Mesothelial cell of epicardium (in vitro differentiated cells): Measurements from ENCODE around the gene P2RY14. TPM values are rescaled to one million over a fixed set of nuclear protein-coding genes. Genes with fewer than 3 reads are reported as not detected.
A peak's percentile ranks its signal among the peaks of the same experiment; 100 is the strongest.

ENCODE experiments used
- DNase-seq, 2 experiments: peaks; one replicate each; pipeline ENCODE4 v3.0.0; 2021; ENCODE audit warnings: low spot score in 2 of 2; ENCODE audit not compliant: unreplicated experiment in 2 of 2
- H3K27ac Mint-ChIP-seq: 2 replicates; pipeline ENCODE4 v1.8.0; 2021; ENCODE audit warnings: mixed read lengths
- H3K27me3 Mint-ChIP-seq: 2 replicates; pipeline ENCODE4 v1.8.0; 2021; ENCODE audit warnings: low read depth, mixed read lengths
- H3K36me3 Mint-ChIP-seq: 2 replicates; pipeline ENCODE4 v1.8.0; 2021; ENCODE audit warnings: mixed read lengths
- H3K4me1 Mint-ChIP-seq: 2 replicates; pipeline ENCODE4 v1.8.0; 2021; ENCODE audit warnings: mixed read lengths
- H3K4me3 Mint-ChIP-seq: 2 replicates; pipeline ENCODE4 v1.8.0; 2021; ENCODE audit warnings: mild to moderate bottlenecking, moderate library complexity, mixed read lengths
- H3K9me3 Mint-ChIP-seq: 2 replicates; pipeline ENCODE4 v1.8.0; 2021; ENCODE audit warnings: mixed read lengths
- total RNA-seq: library from RNA; stranded (reverse); gene quantifications from 3 replicates; pipeline ENCODE4 v1.2.1, GENCODE V29; 2021
- TF ChIP-seq, protein P1 (sequence below): fragments of 200-600 bp; sonication (generic); IDR thresholded peaks from one replicate; pipeline ENCODE4 v1.5.0; 2021; ENCODE audit warnings: antibody characterized with exemption; ENCODE audit not compliant: unreplicated experiment

P2RY14 gene
- total RNA-seq, 1 donor from 2014 or later: not detected

DNA sequence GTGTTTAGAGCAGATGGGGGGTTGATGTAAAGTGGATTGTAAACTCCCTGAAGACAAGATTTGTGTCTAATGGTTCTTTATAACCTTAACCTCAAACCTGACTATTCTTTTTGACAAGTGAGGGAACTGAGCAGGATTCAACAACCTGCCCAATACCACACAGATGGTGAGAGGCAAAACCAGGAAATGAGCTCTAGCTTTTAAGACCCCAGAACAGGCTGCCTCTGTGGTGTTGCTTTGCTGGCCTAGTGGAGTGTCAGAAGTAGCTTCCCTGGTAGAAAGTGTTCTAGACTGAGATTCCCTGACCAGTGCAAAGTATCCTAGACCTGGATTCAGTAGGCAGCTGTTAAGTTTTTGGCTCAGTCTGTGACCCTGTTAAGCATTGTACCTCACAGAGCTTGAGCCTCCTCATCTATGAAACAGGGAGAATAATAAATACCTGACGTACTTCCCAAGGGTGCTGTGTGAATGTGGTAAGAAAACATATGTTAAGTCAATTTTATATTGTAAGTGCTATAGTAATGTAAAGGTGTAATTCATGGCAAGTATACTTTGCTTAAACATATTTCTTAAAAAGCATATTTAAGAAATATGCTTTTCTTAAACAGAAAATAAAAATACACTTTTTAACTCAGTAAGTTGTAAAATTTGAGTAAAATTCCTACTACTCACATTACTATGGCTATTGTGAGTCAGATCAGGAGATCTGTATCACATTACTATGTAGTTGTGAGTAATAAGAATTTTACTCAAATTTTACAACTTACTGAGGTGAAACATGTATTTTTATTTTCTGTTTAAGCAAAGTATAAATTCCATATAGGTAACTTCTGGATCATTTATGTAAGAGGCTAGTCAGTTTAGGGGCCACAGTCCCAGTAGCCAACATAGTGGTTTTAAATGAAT lies 29.5 kb upstream of the P2RY14 start:
- no peaks in the 10 kb centered on the region for H3K27me3 Mint-ChIP-seq
- H3K36me3 Mint-ChIP-seq: no peaks in the 10 kb centered on the region
- H3K4me1 Mint-ChIP-seq: peaks cover 35% of the 10 kb centered on the region
- no peak overlapping the region for H3K27ac Mint-ChIP-seq
- H3K4me3 Mint-ChIP-seq: no peak overlapping the region
- no peaks in the 10 kb centered on the region for H3K9me3 Mint-ChIP-seq
- TF ChIP-seq, protein P1, sequence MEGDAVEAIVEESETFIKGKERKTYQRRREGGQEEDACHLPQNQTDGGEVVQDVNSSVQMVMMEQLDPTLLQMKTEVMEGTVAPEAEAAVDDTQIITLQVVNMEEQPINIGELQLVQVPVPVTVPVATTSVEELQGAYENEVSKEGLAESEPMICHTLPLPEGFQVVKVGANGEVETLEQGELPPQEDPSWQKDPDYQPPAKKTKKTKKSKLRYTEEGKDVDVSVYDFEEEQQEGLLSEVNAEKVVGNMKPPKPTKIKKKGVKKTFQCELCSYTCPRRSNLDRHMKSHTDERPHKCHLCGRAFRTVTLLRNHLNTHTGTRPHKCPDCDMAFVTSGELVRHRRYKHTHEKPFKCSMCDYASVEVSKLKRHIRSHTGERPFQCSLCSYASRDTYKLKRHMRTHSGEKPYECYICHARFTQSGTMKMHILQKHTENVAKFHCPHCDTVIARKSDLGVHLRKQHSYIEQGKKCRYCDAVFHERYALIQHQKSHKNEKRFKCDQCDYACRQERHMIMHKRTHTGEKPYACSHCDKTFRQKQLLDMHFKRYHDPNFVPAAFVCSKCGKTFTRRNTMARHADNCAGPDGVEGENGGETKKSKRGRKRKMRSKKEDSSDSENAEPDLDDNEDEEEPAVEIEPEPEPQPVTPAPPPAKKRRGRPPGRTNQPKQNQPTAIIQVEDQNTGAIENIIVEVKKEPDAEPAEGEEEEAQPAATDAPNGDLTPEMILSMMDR: no peak
- DNase-seq: no peak

DNA sequence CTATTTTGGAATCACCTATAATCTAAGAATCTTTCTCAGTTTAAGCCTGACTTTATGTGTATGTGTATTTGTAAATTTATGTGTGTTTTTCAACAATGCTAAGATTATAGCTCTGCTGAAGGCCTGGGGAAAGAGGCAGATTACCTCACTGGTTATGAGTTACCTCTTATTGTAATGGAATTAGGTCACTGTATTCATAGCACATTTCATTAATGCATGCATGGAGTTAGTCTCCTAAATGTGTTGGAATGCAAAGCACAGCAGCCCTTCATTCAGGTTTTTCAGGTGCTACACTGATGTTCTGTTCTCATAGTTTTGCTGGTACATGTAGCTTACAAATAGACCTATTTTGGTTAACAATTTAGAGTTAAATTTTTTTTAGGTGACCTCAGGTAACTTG lies 28.8 kb upstream of the P2RY14 start:
- no peak for DNase-seq
- Mint-ChIP-seq H3K27me3 (no peaks in the 10 kb centered on the region), H3K4me1 (peaks cover 35% of the 10 kb centered on the region), H3K4me3 (no peak overlapping the region), H3K27ac (peak overlapping the region; percentile 75), H3K36me3 (no peaks in the 10 kb centered on the region), H3K9me3 (no peaks in the 10 kb centered on the region)
- TF ChIP-seq, protein P1: no peak

DNA sequence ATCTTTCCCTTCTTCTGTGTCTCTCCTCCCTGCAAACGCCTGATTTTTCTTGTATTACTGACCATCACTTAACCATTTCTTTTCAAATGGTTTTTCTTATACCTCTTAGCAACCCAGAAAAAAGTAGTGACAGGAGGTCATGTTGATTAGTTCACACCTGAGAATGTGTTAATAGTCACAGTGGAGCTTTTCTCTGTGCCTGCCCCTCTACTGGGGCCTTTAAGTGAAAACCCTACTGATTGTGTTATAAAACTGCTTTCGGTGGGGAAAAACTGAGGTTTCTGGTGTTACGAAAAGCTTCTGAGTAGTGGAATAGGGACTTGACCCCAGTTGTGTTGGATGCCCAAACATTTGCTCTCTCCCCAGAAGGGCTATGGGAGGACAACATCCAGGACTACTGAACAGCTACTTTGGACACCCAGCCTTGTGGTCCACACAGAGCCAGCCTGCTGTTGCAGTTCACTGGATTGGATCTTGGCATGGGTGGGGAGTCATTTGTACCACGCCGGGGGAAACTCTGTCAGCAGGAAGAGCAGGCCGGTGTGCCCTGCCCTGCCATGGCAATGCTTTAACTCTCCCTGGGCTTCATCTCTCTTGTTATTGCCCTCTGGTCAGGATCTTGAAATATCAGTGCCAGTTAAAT lies 27.9 kb upstream of the P2RY14 start:
- Mint-ChIP-seq H3K36me3 (no peaks in the 10 kb centered on the region), H3K9me3 (no peaks in the 10 kb centered on the region), H3K27me3 (no peaks in the 10 kb centered on the region), H3K27ac (peak overlapping the region; percentile 98), H3K4me1 (peaks cover 35% of the 10 kb centered on the region), H3K4me3 (no peak overlapping the region)
- TF ChIP-seq, protein P1: no peak
- DNase-seq: no peak

DNA sequence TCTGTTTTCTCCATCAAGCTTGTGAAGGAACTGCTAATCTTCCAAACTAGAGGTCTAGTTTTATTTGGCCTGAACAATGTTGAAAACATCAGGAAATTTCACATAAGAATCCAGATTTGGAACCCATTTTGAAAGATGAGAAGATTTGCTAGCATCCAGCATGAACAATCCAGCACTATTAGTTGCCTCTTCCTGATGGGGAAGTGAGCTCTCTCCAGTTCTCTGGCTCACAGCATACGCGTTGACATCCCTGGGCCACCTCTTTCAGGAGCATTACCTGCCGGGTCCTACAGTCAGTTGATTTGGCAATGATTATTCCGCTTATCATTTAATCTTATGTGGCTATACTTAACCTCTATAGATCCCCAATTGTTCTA lies 27.4 kb upstream of the P2RY14 start:
- TF ChIP-seq, protein P1: no peak
- peak overlapping the region; percentile 98 for H3K27ac Mint-ChIP-seq
- DNase-seq: no peak
- no peaks in the 10 kb centered on the region for H3K9me3 Mint-ChIP-seq
- H3K4me1 Mint-ChIP-seq: peaks cover 35% of the 10 kb centered on the region
- no peaks in the 10 kb centered on the region for H3K27me3 Mint-ChIP-seq
- H3K36me3 Mint-ChIP-seq: no peaks in the 10 kb centered on the region
- H3K4me3 Mint-ChIP-seq: no peak overlapping the region

DNA sequence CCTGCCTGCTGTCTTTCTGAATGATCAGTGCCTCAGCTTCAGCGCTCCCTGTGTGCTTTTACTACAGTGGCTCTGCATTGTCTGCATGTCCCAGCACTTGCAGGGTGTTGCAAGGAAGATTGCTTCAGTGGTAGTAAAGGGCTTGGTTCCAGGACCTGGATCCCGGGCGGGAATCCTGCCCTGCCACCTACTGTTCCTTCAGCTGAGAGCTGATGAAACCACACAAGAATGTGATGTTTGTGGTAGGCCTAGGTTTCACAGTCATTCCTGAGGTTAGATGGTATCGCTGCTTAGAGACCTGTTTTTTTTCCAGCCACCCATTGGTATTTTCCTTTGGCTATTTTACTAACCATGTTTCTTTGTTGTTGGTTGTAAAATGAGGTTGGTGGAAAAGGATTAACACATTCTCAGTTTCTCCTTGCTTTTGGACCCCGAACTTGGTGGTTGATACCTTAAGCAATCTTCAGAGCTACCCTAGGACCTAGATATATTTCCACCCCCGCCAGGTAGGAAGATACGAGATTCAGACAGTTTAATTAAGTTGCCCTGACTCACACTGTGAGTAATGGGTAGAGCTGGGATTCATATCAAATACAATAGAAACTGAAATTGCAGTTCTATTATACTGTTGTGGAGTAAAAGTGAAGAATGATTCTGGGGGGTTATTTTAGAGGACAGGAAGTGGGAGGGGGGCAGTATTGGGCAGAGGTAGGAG lies 26.9 kb upstream of the P2RY14 start:
- no peak overlapping the region for H3K4me3 Mint-ChIP-seq
- H3K27ac Mint-ChIP-seq: peak overlapping the region; percentile 98
- TF ChIP-seq, protein P1: no peak
- no peaks in the 10 kb centered on the region for H3K9me3 Mint-ChIP-seq
- H3K27me3 Mint-ChIP-seq: no peaks in the 10 kb centered on the region
- peaks cover 35% of the 10 kb centered on the region for H3K4me1 Mint-ChIP-seq
- H3K36me3 Mint-ChIP-seq: no peaks in the 10 kb centered on the region
- DNase-seq: peak; percentile 40 to 64
